IMR-90 (cell line): ENCODE measurements around the gene OR1D5. TPM values are rescaled to one million over a fixed set of nuclear protein-coding genes. Genes with fewer than 3 reads are reported as not detected.

Experiments used
- ATAC-seq: fragments of 200-7000 bp; cut with Tn5 transposase; 2 replicates; pipeline ENCODE4 v1.9.1; 2020; ENCODE audit warnings: low read depth, mild to moderate bottlenecking, moderate library complexity
- BruUV-seq: library from RNA; stranded (reverse); fragments of 400-500 nt; replicated peaks from 2 replicates; lab custom pipeline; 2021; lab: Mats Ljungman, UMichigan
- CTCF ChIA-PET: fragments of 300-600 bp; formaldehyde crosslinking; extraction: SDS; loops from one replicate; lab custom pipeline; 2021; ENCODE audit warnings: antibody characterized with exemption; lab: Yijun Ruan, JAX
- POLR2A ChIA-PET: fragments of 300-600 bp; sonication (Branson Sonifier 250); formaldehyde crosslinking; loops from one replicate; lab custom pipeline; 2022; ENCODE audit warnings: antibody characterized with exemption; ENCODE audit not compliant: unreplicated experiment; lab: Charles Lee
- DNase-seq: peaks from one replicate; pipeline ENCODE4 v3.0.0; 2013
- H2AFZ ChIP-seq: replicated peaks from 2 replicates; pipeline ENCODE3; 2013; ENCODE audit warnings: low read length, mild to moderate bottlenecking; ENCODE audit not compliant: poor library complexity
- H2AK5ac ChIP-seq: 2 replicates; pipeline ENCODE4 v1.6.1; 2013; ENCODE audit warnings: low read depth, low read length, inconsistent platforms
- H2AK9ac ChIP-seq: replicated peaks from 2 replicates; pipeline ENCODE3; 2013; ENCODE audit warnings: mild to moderate bottlenecking, low read depth, low read length, moderate library complexity; ENCODE audit not compliant: poor library complexity
- H2BK120ac ChIP-seq: 2 replicates; pipeline ENCODE4 v1.6.1; 2013; ENCODE audit warnings: low read depth, low read length, inconsistent platforms
- H2BK15ac ChIP-seq: 3 replicates; pipeline ENCODE4 v1.6.1; 2013; ENCODE audit warnings: low read depth, low read length, inconsistent platforms
- H2BK20ac ChIP-seq: 2 replicates; pipeline ENCODE4 v1.6.1; 2013; ENCODE audit warnings: low read depth, mild to moderate bottlenecking, inconsistent platforms, low read length, moderate library complexity
- H2BK5ac ChIP-seq: 2 replicates; pipeline ENCODE4 v1.6.1; 2013; ENCODE audit warnings: mild to moderate bottlenecking, low read depth, low read length, inconsistent platforms; ENCODE audit not compliant: poor library complexity, severe bottlenecking
- H3K14ac ChIP-seq: replicated peaks from 2 replicates; pipeline ENCODE4 v1.6.1; 2013; ENCODE audit warnings: low read depth, low read length, inconsistent platforms
- H3K18ac ChIP-seq: 2 replicates; pipeline ENCODE4 v1.6.1; 2013; ENCODE audit warnings: low read depth, low read length, control low read depth
- H3K23ac ChIP-seq: 2 replicates; pipeline ENCODE4 v1.6.1; 2013; ENCODE audit warnings: low read depth, low read length, inconsistent platforms
- H3K27ac ChIP-seq: 2 replicates; pipeline ENCODE4 v1.5.1; 2013; ENCODE audit warnings: mild to moderate bottlenecking, control low read depth, low read length; ENCODE audit not compliant: insufficient read depth
- H3K27me3 ChIP-seq: 2 replicates; pipeline ENCODE4 v1.6.1; 2013; ENCODE audit warnings: low read length; ENCODE audit not compliant: control insufficient read depth, insufficient read depth
- H3K36me3 ChIP-seq: 2 replicates; pipeline ENCODE4 v1.6.1; 2013; ENCODE audit warnings: low read length, mixed read lengths; ENCODE audit not compliant: control insufficient read depth, insufficient read depth
- H3K4ac ChIP-seq: 2 replicates; pipeline ENCODE4 v1.6.1; 2013; ENCODE audit warnings: low read depth, low read length, inconsistent platforms
- H3K4me1 ChIP-seq: 2 replicates; pipeline ENCODE4 v1.6.1; 2013; ENCODE audit warnings: low read length, mixed read lengths; ENCODE audit not compliant: control insufficient read depth, insufficient read depth
- H3K4me2 ChIP-seq: 2 replicates; pipeline ENCODE4 v1.6.1; 2013; ENCODE audit warnings: low read depth, mild to moderate bottlenecking, control low read depth, low read length, moderate library complexity
- H3K4me3 ChIP-seq: 2 replicates; pipeline ENCODE4 v1.5.1; 2013; ENCODE audit warnings: low read depth, mild to moderate bottlenecking, control low read depth, low read length, moderate library complexity; ENCODE audit not compliant: insufficient read depth
- H3K56ac ChIP-seq: 2 replicates; pipeline ENCODE4 v1.6.1; 2013; ENCODE audit warnings: low read length, inconsistent platforms; ENCODE audit not compliant: insufficient read depth; ENCODE audit errors: extremely low read depth
- H3K79me1 ChIP-seq, 2 experiments: 2 replicates each; pipeline ENCODE4 v1.6.1; 2013; ENCODE audit warnings: low read length in 2 of 2, inconsistent platforms in 1 of 2, low read depth in 1 of 2
- H3K9ac ChIP-seq: 2 replicates; pipeline ENCODE4 v1.6.1; 2013; ENCODE audit warnings: low read depth, low read length, control low read depth
- H3K9me1 ChIP-seq: 2 replicates; pipeline ENCODE4 v1.6.1; 2013; ENCODE audit warnings: low read length, inconsistent platforms; ENCODE audit not compliant: insufficient read depth
- H3K9me3 ChIP-seq: 2 replicates; pipeline ENCODE4 v1.6.1; 2013; ENCODE audit warnings: low read length; ENCODE audit not compliant: control insufficient read depth, insufficient read depth
- H4K20me1 ChIP-seq: 2 replicates; pipeline ENCODE4 v1.6.1; 2013; ENCODE audit warnings: low read length, inconsistent platforms; ENCODE audit not compliant: insufficient read depth
- H4K5ac ChIP-seq: 2 replicates; pipeline ENCODE4 v1.6.1; 2013; ENCODE audit warnings: mild to moderate bottlenecking, low read depth, low read length, control low read depth
- H4K8ac ChIP-seq, 2 experiments: 2 replicates each; pipeline ENCODE4 v1.6.1; 2013; ENCODE audit warnings: low read depth in 2 of 2, low read length in 2 of 2, control low read depth in 1 of 2, inconsistent platforms in 1 of 2
- H4K91ac ChIP-seq: 2 replicates; pipeline ENCODE4 v1.6.1; 2013; ENCODE audit warnings: low read depth, low read length, inconsistent platforms; ENCODE audit not compliant: insufficient read depth
- CTCF ChIP-seq: conservative IDR thresholded peaks from 2 replicates; pipeline ENCODE4 v1.5.1; 2012; ENCODE audit warnings: mild to moderate bottlenecking, low read depth, low read length, improper control_type of control experiment
- NFE2L2 ChIP-seq: fragments of 150-350 bp; IDR thresholded peaks from 2 replicates; pipeline ENCODE4 v1.6.1; 2016; ENCODE audit warnings: low read depth, mild to moderate bottlenecking, low read length
- RAD21 ChIP-seq: IDR thresholded peaks from 2 replicates; pipeline ENCODE4 v1.6.1; 2012; ENCODE audit warnings: low read length, improper control_type of control experiment
- RCOR1 ChIP-seq: IDR thresholded peaks from 2 replicates; pipeline ENCODE4 v1.6.1; 2012; ENCODE audit warnings: mild to moderate bottlenecking, low read length, improper control_type of control experiment; ENCODE audit not compliant: insufficient replicate concordance
- SMC3 ChIP-seq: fragments of 150-350 bp; IDR thresholded peaks from 2 replicates; pipeline ENCODE4 v1.6.1; 2016; ENCODE audit warnings: low read depth, mild to moderate bottlenecking, antibody characterized with exemption, low read length, moderate library complexity
- WGBS, 2 experiments: methylation state at CpG; one replicate each; pipeline versions ENCODE4 v1.1.5 to v1.1.7; 2013; ENCODE audit warnings: missing lambda C conversion rate in 2 of 2; ENCODE audit not compliant: insufficient read length in 1 of 2; ENCODE audit errors: extremely low coverage in 2 of 2; 5-methylcytosine and 5-hydroxymethylcytosine counted together
- dilution Hi-C: fragments of 300-500 bp; cut with HindIII; formaldehyde crosslinking; loops from one replicate; pipeline ENCODE4 v1.14.3; 2018; ENCODE audit warnings: low sequenced_read_pairs; ENCODE audit not compliant: unreplicated experiment
- in situ Hi-C: fragments of 300-500 bp; cut with MboI; formaldehyde crosslinking; loops from 3 replicates; pipeline ENCODE4 v1.14.3; 2019; ENCODE audit warnings: low sequenced_read_pairs, inconsistent platforms, mixed read lengths
- intact Hi-C: fragments of 100-400 bp; cut with micrococcal nuclease; formaldehyde crosslinking; loops from 2 replicates; pipeline ENCODE4 v1.10.0; 2022
- polyA plus RNA-seq, 3 experiments: library from polyadenylated mRNA; depleted of rRNA; stranded (reverse); fragments of >200 nt; gene quantifications; 2 replicates each; pipeline ENCODE4 v1.2.3, GENCODE V29; 2012; ENCODE audit warnings: low replicate concordance in 1 of 3
- total RNA-seq: library from RNA; depleted of rRNA; stranded (reverse); fragments of >200 nt; gene quantifications from 2 replicates; pipeline ENCODE4 v1.2.3, GENCODE V29; 2012; rRNA removed

OR1D5 gene
- total and polyA plus RNA-seq, 2 of the 4 experiments (the other 2 are of a cell fraction) = not detected

- no peak overlapping the region for H3K27ac ChIP-seq
- H3K27me3 ChIP-seq = no peaks in the 10 kb centered on the region
- dilution Hi-C loops = no loop called here
- H3K4me2 ChIP-seq = no peak overlapping the region
- peak overlapping the region; percentile 77 for H2AK9ac ChIP-seq
- H3K14ac ChIP-seq = no peak overlapping the region; the same call in 1 of the 2 replicates
- in situ Hi-C loops = loop anchor here (10.0 kb wide), 1 partner anchor 158 kb away; no protein-coding TSS in a partner anchor
- no peaks in the 10 kb centered on the region for H3K9me1 ChIP-seq
- H2BK5ac ChIP-seq = no peak overlapping the region
- H2AFZ ChIP-seq = peak overlapping the region; percentile 70
- WGBS, 2 experiments = no CpG with 5 or more reads among the region's 21 CpGs
- peak; percentile 40 for DNase-seq
- no peak overlapping the region for H3K4ac ChIP-seq
- no peak overlapping the region for H3K9ac ChIP-seq
- 0 out of 2 replicates have a peak, but pooled peaks cover 2% of the 10 kb centered on the region for H3K4me1 ChIP-seq
- no peak overlapping the region for H2BK20ac ChIP-seq
- no peak overlapping the region for H4K5ac ChIP-seq
- intact Hi-C loops = loop anchor here (1.0 to 2.0 kb wide), 2 partner anchors 164 to 185 kb away; no protein-coding TSS in a partner anchor
- H4K91ac ChIP-seq = no peak overlapping the region
- ATAC-seq = peak; percentile 79
- H2BK15ac ChIP-seq = no peak overlapping the region
- H4K20me1 ChIP-seq = no peaks in the 10 kb centered on the region
- no TSS peak for BruUV-seq
- no peak overlapping the region for H3K4me3 ChIP-seq
- TF ChIP-seq RCOR1 (no peak), NFE2L2 (no peak), CTCF (peak; percentile 57), SMC3 (peak; percentile 59; the same call in 1 of the 2 replicates), RAD21 (peak; percentile 78)
- H3K23ac ChIP-seq = 0 out of 2 replicates have a peak overlapping the region, but pooled peaks have one; percentile 67
- H2AK5ac ChIP-seq = 0 out of 2 replicates have a peak overlapping the region, but pooled peaks have one; percentile 4
- no peaks in the 10 kb centered on the region for H3K79me1 ChIP-seq
- 0 out of 4 replicates have a peak overlapping the region, but pooled peaks of 1 of the 2 experiments have one; percentile 5 for H4K8ac ChIP-seq
- no peaks in the 10 kb centered on the region for H3K36me3 ChIP-seq
- no peak overlapping the region for H3K56ac ChIP-seq
- H3K18ac ChIP-seq = no peak overlapping the region
- H2BK120ac ChIP-seq = peak overlapping the region; percentile 19; the same call in 1 of the 2 replicates
- ChIA-PET CTCF (interaction anchor here (0.6 to 0.7 kb wide), 2 partner anchors 209 to 477 kb away, joined by 3 read pairs; no protein-coding TSS in a partner anchor), POLR2A (no interaction called here)
- H3K9me3 ChIP-seq = no peaks in the 10 kb centered on the region
Measured at GRCh38 chr17:3012926-3013581, 50.4 kb downstream of the OR1D5 start.

Other genes starting within 250 kb of the OR1D5 start
- gene OR1D2, start 40.8 kb upstream of the OR1D5 start, total RNA-seq = not detected in 2 replicates
- gene OR1D2, start 40.8 kb upstream of the OR1D5 start, polyA plus RNA-seq (2012; rRNA removed) = not detected in 2 replicates
- gene OR1G1, start 63.9 kb upstream of the OR1D5 start, total RNA-seq = not detected in 2 replicates
- gene OR1G1, start 63.9 kb upstream of the OR1D5 start, polyA plus RNA-seq (2012; rRNA removed) = not detected in 2 replicates
- gene OR1A2, start 133.9 kb upstream of the OR1D5 start, total RNA-seq = not detected in 2 replicates
- not detected in 2 replicates for gene OR1A2, start 133.9 kb upstream of the OR1D5 start, polyA plus RNA-seq (2012; rRNA removed)
- not detected in 2 replicates for gene OR1A1, start 144.1 kb upstream of the OR1D5 start, total RNA-seq
- gene OR1A1, start 144.1 kb upstream of the OR1D5 start, polyA plus RNA-seq (2012; rRNA removed) = not detected in 2 replicates
- gene OR3A1, start 234.8 kb upstream of the OR1D5 start, total RNA-seq = not detected in 2 replicates
- gene OR3A1, start 234.8 kb upstream of the OR1D5 start, polyA plus RNA-seq (2012; rRNA removed) = not detected in 2 replicates